ENCODE results near the gene AAMP. TPM values are rescaled to one million over a fixed set of nuclear protein-coding genes. Genes with fewer than 3 reads are reported as not detected.

The AAMP gene
- total RNA-seq, 4 donors from 2014 or later, result 104 to 169 (median 144) TPM

DNA sequence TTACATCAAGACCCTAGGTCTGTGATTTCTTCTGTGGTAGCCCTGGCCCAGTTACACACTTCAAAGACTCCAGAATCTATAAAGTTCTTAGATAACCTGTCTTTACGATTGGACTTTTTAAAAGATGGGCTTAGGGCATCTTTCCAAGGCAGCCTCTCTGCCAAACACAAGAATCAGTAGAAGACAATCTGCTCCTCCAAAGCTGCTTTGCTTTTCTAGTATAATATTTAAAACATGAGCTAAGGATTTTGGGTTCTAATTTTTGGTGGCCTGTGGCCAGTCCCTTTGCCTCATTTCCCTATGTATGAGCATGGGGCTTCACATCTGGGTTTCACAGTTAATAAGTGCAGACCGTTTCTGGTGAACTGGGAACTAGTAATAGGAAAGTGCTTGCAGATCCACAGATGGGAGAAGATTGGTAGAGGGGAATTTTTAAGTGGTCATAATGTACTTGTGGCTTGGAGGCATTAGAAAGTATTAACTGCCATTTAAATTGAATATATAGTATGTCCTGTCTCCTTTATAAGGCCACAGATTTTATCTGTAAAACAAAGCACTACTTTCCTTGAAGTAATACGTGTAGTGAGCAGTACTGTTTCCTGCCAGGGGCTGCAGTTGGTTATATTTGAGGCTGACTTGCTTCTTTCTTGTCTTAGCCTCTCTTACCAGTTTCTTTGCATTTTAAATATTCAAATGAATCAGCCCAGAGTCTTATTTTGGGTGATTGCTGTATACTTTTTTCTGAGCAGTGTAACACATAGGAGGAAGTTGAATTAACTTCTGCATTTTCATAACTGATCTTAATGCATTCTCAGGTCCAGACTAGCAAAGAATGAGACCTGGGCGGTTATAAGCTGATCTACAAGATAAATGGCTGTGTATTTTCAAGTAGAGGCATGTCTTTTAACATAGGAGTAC is 51.4 kb downstream of the AAMP start:
- DNase-seq (ENCODE audit: extremely low spot score), result no peak
- TF ChIP-seq, protein P1, sequence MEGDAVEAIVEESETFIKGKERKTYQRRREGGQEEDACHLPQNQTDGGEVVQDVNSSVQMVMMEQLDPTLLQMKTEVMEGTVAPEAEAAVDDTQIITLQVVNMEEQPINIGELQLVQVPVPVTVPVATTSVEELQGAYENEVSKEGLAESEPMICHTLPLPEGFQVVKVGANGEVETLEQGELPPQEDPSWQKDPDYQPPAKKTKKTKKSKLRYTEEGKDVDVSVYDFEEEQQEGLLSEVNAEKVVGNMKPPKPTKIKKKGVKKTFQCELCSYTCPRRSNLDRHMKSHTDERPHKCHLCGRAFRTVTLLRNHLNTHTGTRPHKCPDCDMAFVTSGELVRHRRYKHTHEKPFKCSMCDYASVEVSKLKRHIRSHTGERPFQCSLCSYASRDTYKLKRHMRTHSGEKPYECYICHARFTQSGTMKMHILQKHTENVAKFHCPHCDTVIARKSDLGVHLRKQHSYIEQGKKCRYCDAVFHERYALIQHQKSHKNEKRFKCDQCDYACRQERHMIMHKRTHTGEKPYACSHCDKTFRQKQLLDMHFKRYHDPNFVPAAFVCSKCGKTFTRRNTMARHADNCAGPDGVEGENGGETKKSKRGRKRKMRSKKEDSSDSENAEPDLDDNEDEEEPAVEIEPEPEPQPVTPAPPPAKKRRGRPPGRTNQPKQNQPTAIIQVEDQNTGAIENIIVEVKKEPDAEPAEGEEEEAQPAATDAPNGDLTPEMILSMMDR (IDR thresholded peaks at IDR 0.05), result no peak
- TF ChIP-seq POLR2A (IDR thresholded peaks at IDR 0.05; ENCODE audit: low read depth), result no peak
- no peak for TF ChIP-seq POLR2AphosphoS5 (IDR thresholded peaks at IDR 0.05)
- no peak for TF ChIP-seq EP300 (IDR thresholded peaks at IDR 0.05)
- no peaks in the 10 kb centered on the region for H3K36me3 ChIP-seq
- intact Hi-C loops (cut with DNase I), result loop anchor here (5.0 kb wide), 1 partner anchor 44 kb away; the partner anchor contains the start of gene GPBAR1
- H3K4me3 ChIP-seq, result peak overlapping the region; percentile 84 to 96 (median 86)
- 15% methylated on average over 4 of the region's 4 CpGs for WGBS
- H3K4me1 ChIP-seq, result peaks cover 45 to 67% (median 64%) of the 10 kb centered on the region in 4 donors
- peak overlapping the region; percentile 89 to 96 (median 94) for H3K27ac ChIP-seq (replicated peaks in 1 of 4)
- H3K9me3 ChIP-seq, result no peaks in the 10 kb centered on the region
- no peaks in the 10 kb centered on the region for H3K27me3 ChIP-seq

DNA sequence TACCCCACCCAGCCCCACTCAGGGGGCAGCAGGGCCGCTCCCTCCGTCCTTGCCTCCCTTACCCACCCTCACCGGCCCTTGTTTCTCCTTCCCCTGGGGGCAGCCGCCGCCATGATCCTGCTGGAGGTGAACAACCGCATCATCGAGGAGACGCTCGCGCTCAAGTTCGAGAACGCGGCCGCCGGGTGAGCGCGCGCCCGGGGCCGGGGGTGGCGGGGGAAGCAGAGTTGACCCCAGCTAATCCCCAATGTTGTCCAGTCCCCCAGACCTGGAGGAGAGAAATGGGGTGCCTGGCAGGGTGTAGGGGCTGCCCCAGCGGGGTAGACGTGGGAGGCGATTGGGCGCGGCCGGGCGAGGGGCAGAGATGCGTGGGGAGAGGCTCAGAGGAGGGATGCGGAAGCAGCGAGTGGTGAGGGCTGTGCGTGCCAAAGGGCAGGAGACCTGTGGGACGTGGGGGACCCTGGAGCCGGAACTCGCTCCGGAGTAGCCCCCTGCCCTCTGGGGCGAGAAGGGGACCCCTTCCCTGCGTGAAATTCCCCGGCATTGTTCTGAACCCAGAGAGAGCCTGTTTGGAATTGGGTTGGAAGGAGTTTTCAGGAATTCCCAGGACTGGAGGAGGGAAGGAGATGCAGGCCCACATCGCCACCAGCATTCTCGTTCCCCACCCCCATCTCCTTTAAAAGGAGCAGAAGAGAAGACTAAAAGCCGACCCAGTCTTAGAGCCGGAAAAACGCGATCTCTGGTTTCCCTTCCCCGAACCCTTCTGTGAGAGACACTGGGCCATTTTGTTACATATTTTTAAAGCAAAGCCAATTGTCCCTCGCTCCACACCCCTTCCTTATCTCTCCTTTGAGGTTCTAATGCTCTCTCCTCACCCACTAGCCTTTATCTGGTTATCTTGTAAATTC is 52.3 kb downstream of the AAMP start:
- TF ChIP-seq EP300 (IDR thresholded peaks at IDR 0.05) (no peak), POLR2AphosphoS5 (IDR thresholded peaks at IDR 0.05) (no peak), POLR2A (IDR thresholded peaks at IDR 0.05; ENCODE audit: low read depth) (no peak)
- TF ChIP-seq, protein P1 (IDR thresholded peaks at IDR 0.05), result no peak
- intact Hi-C loops (cut with DNase I), result loop anchor here (5.0 kb wide), 1 partner anchor 45 kb away; the partner anchor contains the start of gene GPBAR1
- Histone ChIP-seq H3K4me3 (peak overlapping the region; percentile 84 to 96 (median 86)), H3K27me3 (no peaks in the 10 kb centered on the region), H3K27ac (replicated peaks in 1 of 4) (peak overlapping the region; percentile 89 to 96 (median 94)), H3K9me3 (no peaks in the 10 kb centered on the region), H3K36me3 (no peaks in the 10 kb centered on the region), H3K4me1 (peaks cover 40 to 58% (median 55%) of the 10 kb centered on the region in 4 donors)
- 1% methylated on average over 44 of the region's 47 CpGs for WGBS
- DNase-seq (ENCODE audit: extremely low spot score), result no peak

GRCh38 chr2:218216674-218217359 is 53.1 kb downstream of the AAMP start, which contains the start of gene ARPC2:
TSS of gene ARPC2 (plus strand) at chr2:218217189. CDS start at chr2:218217471, 282 bp downstream.
- TF ChIP-seq, protein P1 (IDR thresholded peaks at IDR 0.05), result peak in 1 of 3 experiments; percentile 35
- peak; percentile 43 for TF ChIP-seq POLR2A (IDR thresholded peaks at IDR 0.05; ENCODE audit: low read depth)
- peak; percentile 97 to 98 for TF ChIP-seq POLR2AphosphoS5 (IDR thresholded peaks at IDR 0.05)
- no peak for TF ChIP-seq EP300 (IDR thresholded peaks at IDR 0.05)
- Histone ChIP-seq H3K27me3 (no peaks in the 10 kb centered on the region), H3K4me3 (peak within 1 kb of the TSS; percentile 84 to 96 (median 86)), H3K27ac (replicated peaks in 1 of 4) (peak within 1 kb of the TSS; percentile 89 to 96 (median 94)), H3K9me3 (no peaks in the 10 kb centered on the region), H3K36me3 (no peaks in the 10 kb centered on the region), H3K4me1 (peaks cover 33 to 50% (median 47%) of the 10 kb centered on the region in 4 donors)
- peak; percentile 98 for DNase-seq (ENCODE audit: extremely low spot score)
- under 1% methylated on average over 45 of the region's 60 CpGs for WGBS
- intact Hi-C loops (cut with DNase I), result loop anchor here (5.0 kb wide), 1 partner anchor 45 kb away; the partner anchor contains the start of gene GPBAR1

DNA sequence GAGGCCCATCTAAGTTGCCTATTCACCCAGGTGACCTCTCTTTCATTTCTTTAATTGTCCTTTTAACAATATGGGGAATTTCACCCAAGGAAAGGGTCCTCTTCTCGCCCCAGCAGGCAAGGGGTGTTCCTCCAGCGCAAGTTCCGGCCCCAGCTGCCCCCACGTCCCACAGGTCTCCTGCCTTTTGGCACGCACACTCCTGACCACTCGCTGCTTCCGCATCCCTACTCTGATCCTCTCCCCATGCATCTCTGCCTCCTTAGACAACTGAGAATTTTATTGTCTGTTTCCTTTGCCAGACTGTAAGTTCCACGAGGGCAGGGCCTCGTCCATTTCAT is 53.6 kb downstream of the AAMP start:
- no peak for DNase-seq (ENCODE audit: extremely low spot score)
- intact Hi-C loops (cut with DNase I), result loop anchor here (5.0 kb wide), 1 partner anchor 46 kb away; the partner anchor contains the start of gene GPBAR1
- 37% methylated on average over 9 of the region's 9 CpGs for WGBS
- no peaks in the 10 kb centered on the region for H3K9me3 ChIP-seq
- TF ChIP-seq EP300 (IDR thresholded peaks at IDR 0.05) (no peak), POLR2A (IDR thresholded peaks at IDR 0.05; ENCODE audit: low read depth) (no peak), POLR2AphosphoS5 (IDR thresholded peaks at IDR 0.05) (no peak)
- TF ChIP-seq, protein P1 (IDR thresholded peaks at IDR 0.05), result no peak
- peak overlapping the region; percentile 84 to 96 (median 86) for H3K4me3 ChIP-seq
- no peaks in the 10 kb centered on the region for H3K36me3 ChIP-seq
- H3K27ac ChIP-seq (replicated peaks in 1 of 4), result peak overlapping the region; percentile 89 to 96 (median 94)
- H3K27me3 ChIP-seq, result no peaks in the 10 kb centered on the region
- peaks cover 30 to 45% (median 42%) of the 10 kb centered on the region in 4 donors for H3K4me1 ChIP-seq

Data from esophagus muscularis mucosa (tissue), 4 donors.